ENCODE measurements around the gene KRTAP3-3.

Gene KRTAP3-3

DNA sequence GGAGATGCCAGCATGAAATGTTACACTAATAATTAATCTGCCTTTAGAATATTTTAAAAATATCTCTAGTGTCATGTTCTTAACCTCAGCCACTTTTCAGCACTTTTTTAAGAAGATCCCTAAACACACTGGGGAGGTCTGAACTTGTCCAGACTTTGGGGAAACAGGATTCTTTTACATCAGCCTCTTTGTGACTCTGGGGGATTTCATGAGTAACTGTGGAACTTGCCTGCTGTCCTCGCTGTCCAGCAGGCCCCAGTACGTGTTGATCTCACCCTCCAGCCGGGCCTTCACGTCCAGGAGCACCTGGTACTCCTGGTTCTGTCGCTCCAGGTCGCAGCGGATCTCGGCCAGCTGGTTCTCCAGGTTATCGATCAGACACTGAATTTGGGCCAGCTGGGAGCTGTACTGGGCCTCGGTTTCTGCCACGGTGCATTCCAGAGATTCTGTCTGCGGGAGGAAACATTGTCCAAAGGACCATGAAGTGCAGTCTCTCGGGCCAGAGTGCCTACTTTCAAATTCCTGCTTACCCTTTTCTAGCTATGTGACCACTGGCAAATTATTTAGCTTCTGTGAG is 15.3 kb downstream of the KRTAP3-3 start:
- Histone ChIP-seq H3K27me3 (ENCODE audit: insufficient read depth, poor library complexity, severe bottlenecking) (no peaks in the 10 kb centered on the region), H3K9me3 (ENCODE audit: severe bottlenecking) (no peaks in the 10 kb centered on the region), H3K27ac (ENCODE audit: poor library complexity, severe bottlenecking) (no peak overlapping the region), H3K36me3 (ENCODE audit: low read depth) (no peaks in the 10 kb centered on the region), H3K4me3 (ENCODE audit: severe bottlenecking) (no peak overlapping the region), H3K4me1 (ENCODE audit: insufficient read depth, poor library complexity, severe bottlenecking) (no peaks in the 10 kb centered on the region)
- no peak for ATAC-seq (ENCODE audit: low read depth)
- no peak for DNase-seq (ENCODE audit: low spot score)
- TF ChIP-seq, protein P1, sequence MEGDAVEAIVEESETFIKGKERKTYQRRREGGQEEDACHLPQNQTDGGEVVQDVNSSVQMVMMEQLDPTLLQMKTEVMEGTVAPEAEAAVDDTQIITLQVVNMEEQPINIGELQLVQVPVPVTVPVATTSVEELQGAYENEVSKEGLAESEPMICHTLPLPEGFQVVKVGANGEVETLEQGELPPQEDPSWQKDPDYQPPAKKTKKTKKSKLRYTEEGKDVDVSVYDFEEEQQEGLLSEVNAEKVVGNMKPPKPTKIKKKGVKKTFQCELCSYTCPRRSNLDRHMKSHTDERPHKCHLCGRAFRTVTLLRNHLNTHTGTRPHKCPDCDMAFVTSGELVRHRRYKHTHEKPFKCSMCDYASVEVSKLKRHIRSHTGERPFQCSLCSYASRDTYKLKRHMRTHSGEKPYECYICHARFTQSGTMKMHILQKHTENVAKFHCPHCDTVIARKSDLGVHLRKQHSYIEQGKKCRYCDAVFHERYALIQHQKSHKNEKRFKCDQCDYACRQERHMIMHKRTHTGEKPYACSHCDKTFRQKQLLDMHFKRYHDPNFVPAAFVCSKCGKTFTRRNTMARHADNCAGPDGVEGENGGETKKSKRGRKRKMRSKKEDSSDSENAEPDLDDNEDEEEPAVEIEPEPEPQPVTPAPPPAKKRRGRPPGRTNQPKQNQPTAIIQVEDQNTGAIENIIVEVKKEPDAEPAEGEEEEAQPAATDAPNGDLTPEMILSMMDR (IDR thresholded peaks at IDR 0.05; ENCODE audit: poor library complexity, severe bottlenecking): no peak

- Histone ChIP-seq H3K4me3 (ENCODE audit: severe bottlenecking) (no peak overlapping the region), H3K27ac (ENCODE audit: poor library complexity, severe bottlenecking) (no peak overlapping the region), H3K4me1 (ENCODE audit: insufficient read depth, poor library complexity, severe bottlenecking) (no peaks in the 10 kb centered on the region), H3K9me3 (ENCODE audit: severe bottlenecking) (no peaks in the 10 kb centered on the region), H3K36me3 (ENCODE audit: low read depth) (no peaks in the 10 kb centered on the region), H3K27me3 (ENCODE audit: insufficient read depth, poor library complexity, severe bottlenecking) (no peaks in the 10 kb centered on the region)
- TF ChIP-seq, protein P1 (IDR thresholded peaks at IDR 0.05; ENCODE audit: poor library complexity, severe bottlenecking): no peak
- DNase-seq (ENCODE audit: low spot score) (no peak), ATAC-seq (ENCODE audit: low read depth) (no peak)
Measured at GRCh38 chr17:40975516-40975915, 18.4 kb downstream of the KRTAP3-3 start.

DNA sequence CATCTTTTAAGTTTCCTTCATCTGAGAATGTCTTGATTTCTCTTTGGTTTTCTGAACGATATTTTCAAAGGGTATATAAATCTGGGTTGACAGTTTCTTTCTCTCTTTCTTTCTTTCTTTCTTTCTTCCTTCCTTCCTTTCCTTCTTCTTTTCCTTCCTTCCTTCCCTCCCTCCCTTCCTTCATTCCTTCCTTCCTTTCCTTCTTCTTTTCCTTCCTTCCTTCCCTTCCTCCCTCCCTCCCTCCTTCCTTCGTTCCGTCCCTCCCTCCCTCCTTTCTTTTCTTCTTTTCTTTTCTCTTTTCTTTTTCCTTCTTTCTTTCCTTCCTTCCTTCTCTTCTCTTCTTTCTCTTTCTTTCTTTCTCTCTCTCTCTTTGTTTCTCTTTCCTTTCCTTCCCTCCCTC is 19.6 kb downstream of the KRTAP3-3 start:
- TF ChIP-seq, protein P1 (IDR thresholded peaks at IDR 0.05; ENCODE audit: poor library complexity, severe bottlenecking): no peak
- no peaks in the 10 kb centered on the region for H3K9me3 ChIP-seq (ENCODE audit: severe bottlenecking)
- H3K27me3 ChIP-seq (ENCODE audit: insufficient read depth, poor library complexity, severe bottlenecking): no peaks in the 10 kb centered on the region
- no peak overlapping the region for H3K4me3 ChIP-seq (ENCODE audit: severe bottlenecking)
- no peak overlapping the region for H3K27ac ChIP-seq (ENCODE audit: poor library complexity, severe bottlenecking)
- ATAC-seq (ENCODE audit: low read depth) (no peak), DNase-seq (ENCODE audit: low spot score) (no peak)
- H3K36me3 ChIP-seq (ENCODE audit: low read depth): no peaks in the 10 kb centered on the region
- no peaks in the 10 kb centered on the region for H3K4me1 ChIP-seq (ENCODE audit: insufficient read depth, poor library complexity, severe bottlenecking)

DNA sequence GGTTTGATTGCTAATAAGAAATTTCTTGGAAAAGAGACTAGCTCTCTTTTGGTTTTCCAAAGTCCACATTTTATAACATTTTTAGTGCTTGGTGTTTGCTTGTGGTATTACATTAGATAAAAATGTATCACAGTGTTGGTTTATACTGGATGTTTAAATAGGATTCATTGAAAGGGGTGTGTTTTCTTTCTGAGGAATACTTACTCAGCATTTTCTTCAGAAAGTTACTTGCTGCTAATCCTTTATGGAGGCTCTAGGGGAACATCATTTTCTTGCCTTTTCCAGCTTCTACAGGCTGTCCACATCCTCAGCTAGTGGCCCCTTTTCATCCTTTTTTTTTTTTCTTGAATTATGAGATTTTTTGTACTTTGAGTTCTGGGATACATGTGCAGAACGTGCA is 26.4 kb downstream of the KRTAP3-3 start:
- no peak for DNase-seq (ENCODE audit: low spot score)
- Histone ChIP-seq H3K4me3 (ENCODE audit: severe bottlenecking) (no peak overlapping the region), H3K36me3 (ENCODE audit: low read depth) (no peaks in the 10 kb centered on the region), H3K9me3 (ENCODE audit: severe bottlenecking) (no peaks in the 10 kb centered on the region), H3K27me3 (ENCODE audit: insufficient read depth, poor library complexity, severe bottlenecking) (no peaks in the 10 kb centered on the region), H3K27ac (ENCODE audit: poor library complexity, severe bottlenecking) (no peak overlapping the region), H3K4me1 (ENCODE audit: insufficient read depth, poor library complexity, severe bottlenecking) (peaks cover 2% of the 10 kb centered on the region)
- TF ChIP-seq, protein P1 (IDR thresholded peaks at IDR 0.05; ENCODE audit: poor library complexity, severe bottlenecking): no peak
- no peak for ATAC-seq (ENCODE audit: low read depth)

- TF ChIP-seq, protein P1 (IDR thresholded peaks at IDR 0.05; ENCODE audit: poor library complexity, severe bottlenecking): no peak
- H3K4me3 ChIP-seq (ENCODE audit: severe bottlenecking): no peak within 1 kb of the TSS
- H3K4me1 ChIP-seq (ENCODE audit: insufficient read depth, poor library complexity, severe bottlenecking): peaks cover 2% of the 10 kb centered on the region
- no peaks in the 10 kb centered on the region for H3K36me3 ChIP-seq (ENCODE audit: low read depth)
- no peaks in the 10 kb centered on the region for H3K9me3 ChIP-seq (ENCODE audit: severe bottlenecking)
- ATAC-seq (ENCODE audit: low read depth): no peak
- no peak for DNase-seq (ENCODE audit: low spot score)
- H3K27me3 ChIP-seq (ENCODE audit: insufficient read depth, poor library complexity, severe bottlenecking): no peaks in the 10 kb centered on the region
- H3K27ac ChIP-seq (ENCODE audit: poor library complexity, severe bottlenecking): no peak within 1 kb of the TSS
Measured at GRCh38 chr17:40966848-40967247, 27.1 kb downstream of the KRTAP3-3 start, which contains the start of gene KRT39. KRT39 (minus strand) TSS chr17:40966948; CDS start chr17:40966856, 92 bp downstream.

Measured in RWPE2 (cell line).